ENCODE data around the gene KIDINS220. TPM values are rescaled to one million over a fixed set of nuclear protein-coding genes. Genes with fewer than 3 reads are reported as not detected.

Gene KIDINS220
- polyA plus RNA-seq, 1 donor from 2014 or later, result 329 TPM

GRCh38 chr2:8701681-8702379 lies 135.6 kb downstream of the KIDINS220 start:
- Histone ChIP-seq H3K9ac (ENCODE audit: low read length) (no peak overlapping the region), H3K79me2 (replicated peaks; ENCODE audit: insufficient read depth, low read length) (no peaks in the 10 kb centered on the region), H3K27me3 (ENCODE audit: insufficient read depth, low read depth, low read length) (no peaks in the 10 kb centered on the region), H4K20me1 (ENCODE audit: insufficient read depth) (no peaks in the 10 kb centered on the region), H3K9me3 (ENCODE audit: low read length) (no peaks in the 10 kb centered on the region), H3K4me3 (ENCODE audit: low read length) (no peak overlapping the region), H3K36me3 (ENCODE audit: insufficient read depth, low read length) (no peaks in the 10 kb centered on the region), H3K4me2 (ENCODE audit: low read length) (no peak overlapping the region), H3K27ac (ENCODE audit: low read length) (no peak overlapping the region), H3K9me2 (ENCODE audit: insufficient read depth, low read length) (no peaks in the 10 kb centered on the region), H2AFZ (ENCODE audit: low read depth, low read length) (no peak overlapping the region), H3F3A (ENCODE audit: insufficient read depth, low read length, poor library complexity, severe bottlenecking) (no peaks in the 10 kb centered on the region)
- TF ChIP-seq EP300 (conservative IDR thresholded peaks at IDR 0.05; ENCODE audit: poor library complexity, severe bottlenecking) (no peak), SMC3 (conservative IDR thresholded peaks at IDR 0.05; ENCODE audit: poor library complexity) (no peak)

DNA sequence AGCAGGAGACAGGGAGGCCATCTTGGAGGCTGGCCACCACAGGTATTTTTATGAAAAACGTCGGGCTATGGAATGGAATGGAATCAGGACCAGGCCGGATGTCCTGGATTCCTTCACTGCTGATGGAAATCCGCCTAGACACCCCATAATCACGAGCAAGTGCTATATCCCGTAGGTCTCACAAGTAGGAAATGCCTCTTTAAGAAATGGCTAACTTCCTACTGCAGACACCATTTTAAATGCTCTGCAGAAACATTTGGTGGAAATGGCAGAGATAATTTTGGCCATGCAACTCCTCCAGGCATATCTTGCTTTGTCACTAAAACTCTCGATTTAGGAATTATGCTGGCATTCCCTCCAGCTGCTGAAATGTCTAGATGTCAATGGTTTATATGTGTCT lies 137.6 kb downstream of the KIDINS220 start:
- no peak overlapping the region for H3K27ac ChIP-seq (ENCODE audit: low read length)
- TF ChIP-seq EZH2 (IDR thresholded peaks at IDR 0.05; ENCODE audit: borderline replicate concordance, insufficient read depth, low read length, poor library complexity, severe bottlenecking) (no peak), RAD21 (conservative IDR thresholded peaks at IDR 0.05) (no peak), MXI1 (conservative IDR thresholded peaks at IDR 0.05; ENCODE audit: poor library complexity, severe bottlenecking) (no peak), EP300 (conservative IDR thresholded peaks at IDR 0.05; ENCODE audit: poor library complexity, severe bottlenecking) (no peak), REST (IDR thresholded peaks at IDR 0.05; ENCODE audit: borderline replicate concordance) (no peak), POLR2AphosphoS5 (IDR thresholded peaks at IDR 0.05) (no peak), TAF1 (IDR thresholded peaks at IDR 0.05; ENCODE audit: low read depth) (no peak), SMC3 (conservative IDR thresholded peaks at IDR 0.05; ENCODE audit: poor library complexity) (no peak)
- TF ChIP-seq, protein P1, sequence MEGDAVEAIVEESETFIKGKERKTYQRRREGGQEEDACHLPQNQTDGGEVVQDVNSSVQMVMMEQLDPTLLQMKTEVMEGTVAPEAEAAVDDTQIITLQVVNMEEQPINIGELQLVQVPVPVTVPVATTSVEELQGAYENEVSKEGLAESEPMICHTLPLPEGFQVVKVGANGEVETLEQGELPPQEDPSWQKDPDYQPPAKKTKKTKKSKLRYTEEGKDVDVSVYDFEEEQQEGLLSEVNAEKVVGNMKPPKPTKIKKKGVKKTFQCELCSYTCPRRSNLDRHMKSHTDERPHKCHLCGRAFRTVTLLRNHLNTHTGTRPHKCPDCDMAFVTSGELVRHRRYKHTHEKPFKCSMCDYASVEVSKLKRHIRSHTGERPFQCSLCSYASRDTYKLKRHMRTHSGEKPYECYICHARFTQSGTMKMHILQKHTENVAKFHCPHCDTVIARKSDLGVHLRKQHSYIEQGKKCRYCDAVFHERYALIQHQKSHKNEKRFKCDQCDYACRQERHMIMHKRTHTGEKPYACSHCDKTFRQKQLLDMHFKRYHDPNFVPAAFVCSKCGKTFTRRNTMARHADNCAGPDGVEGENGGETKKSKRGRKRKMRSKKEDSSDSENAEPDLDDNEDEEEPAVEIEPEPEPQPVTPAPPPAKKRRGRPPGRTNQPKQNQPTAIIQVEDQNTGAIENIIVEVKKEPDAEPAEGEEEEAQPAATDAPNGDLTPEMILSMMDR (IDR thresholded peaks at IDR 0.05; ENCODE audit: poor library complexity, severe bottlenecking), result no peak
- H3K4me3 ChIP-seq (ENCODE audit: low read length), result no peak overlapping the region
- H3K9me2 ChIP-seq (ENCODE audit: insufficient read depth, low read length), result no peaks in the 10 kb centered on the region
- no peaks in the 10 kb centered on the region for H4K20me1 ChIP-seq (ENCODE audit: insufficient read depth)
- H3K4me2 ChIP-seq (ENCODE audit: low read length), result no peak overlapping the region
- H3K79me2 ChIP-seq (replicated peaks; ENCODE audit: insufficient read depth, low read length), result no peaks in the 10 kb centered on the region
- H3K9me3 ChIP-seq (ENCODE audit: low read length), result no peaks in the 10 kb centered on the region
- H3F3A ChIP-seq (ENCODE audit: insufficient read depth, low read length, poor library complexity, severe bottlenecking), result no peaks in the 10 kb centered on the region
- no peaks in the 10 kb centered on the region for H3K36me3 ChIP-seq (ENCODE audit: insufficient read depth, low read length)
- no peaks in the 10 kb centered on the region for H3K27me3 ChIP-seq (ENCODE audit: insufficient read depth, low read depth, low read length)
- no peak overlapping the region for H3K9ac ChIP-seq (ENCODE audit: low read length)
- no peak overlapping the region for H2AFZ ChIP-seq (ENCODE audit: low read depth, low read length)
